Measurements from ENCODE around the gene IFT81. TPM values are rescaled to one million over a fixed set of nuclear protein-coding genes. Genes with fewer than 3 reads are reported as not detected.

The IFT81 gene
- total and polyA plus RNA-seq, 2 experiments from 2014 or later = 17.5 to 22.3 TPM

DNA sequence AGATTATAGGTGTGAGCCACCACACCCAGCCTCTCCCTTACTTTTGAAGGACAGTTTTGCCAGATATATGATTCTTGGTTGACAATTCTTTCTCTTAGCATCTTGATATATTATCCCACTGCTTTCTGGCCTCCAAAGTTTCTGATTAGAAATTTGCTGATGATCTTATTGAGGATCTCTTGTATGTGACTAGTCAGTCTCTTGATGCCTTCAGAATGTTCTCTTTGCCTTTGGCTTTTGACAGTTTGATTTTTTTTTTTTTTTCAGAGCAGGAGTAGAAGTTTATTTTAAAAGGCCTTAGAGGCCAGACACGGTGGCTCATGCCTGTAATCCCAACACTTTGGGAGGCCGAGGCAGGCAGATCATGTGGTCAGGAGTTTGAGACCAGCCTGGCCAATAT lies 32.6 kb downstream of the IFT81 start:
- 0 out of 2 replicates have a peak, but pooled peaks cover 13% of the 10 kb centered on the region for H3K36me3 ChIP-seq (ENCODE audit: insufficient read depth)
- no peak overlapping the region for H3K27ac ChIP-seq (ENCODE audit: low read depth)
- no peak for DNase-seq (ENCODE audit: low spot score)
- no peaks in the 10 kb centered on the region for H4K20me1 ChIP-seq (replicated peaks; ENCODE audit: insufficient read depth)
- H3K4me3 Mint-ChIP-seq = no peak overlapping the region
- peaks cover 6% of the 10 kb centered on the region for H3K27me3 Mint-ChIP-seq (ENCODE audit: insufficient read depth, low read depth, poor library complexity)
- TF ChIP-seq EZH2 (IDR thresholded peaks at IDR 0.05; ENCODE audit: low read depth, unreplicated experiment) = no peak
- no peak for TF ChIP-seq ZNF331 (CRISPR knock-in tag; IDR thresholded peaks at IDR 0.05; ENCODE audit: low read depth)
- TF ChIP-seq, protein P1, sequence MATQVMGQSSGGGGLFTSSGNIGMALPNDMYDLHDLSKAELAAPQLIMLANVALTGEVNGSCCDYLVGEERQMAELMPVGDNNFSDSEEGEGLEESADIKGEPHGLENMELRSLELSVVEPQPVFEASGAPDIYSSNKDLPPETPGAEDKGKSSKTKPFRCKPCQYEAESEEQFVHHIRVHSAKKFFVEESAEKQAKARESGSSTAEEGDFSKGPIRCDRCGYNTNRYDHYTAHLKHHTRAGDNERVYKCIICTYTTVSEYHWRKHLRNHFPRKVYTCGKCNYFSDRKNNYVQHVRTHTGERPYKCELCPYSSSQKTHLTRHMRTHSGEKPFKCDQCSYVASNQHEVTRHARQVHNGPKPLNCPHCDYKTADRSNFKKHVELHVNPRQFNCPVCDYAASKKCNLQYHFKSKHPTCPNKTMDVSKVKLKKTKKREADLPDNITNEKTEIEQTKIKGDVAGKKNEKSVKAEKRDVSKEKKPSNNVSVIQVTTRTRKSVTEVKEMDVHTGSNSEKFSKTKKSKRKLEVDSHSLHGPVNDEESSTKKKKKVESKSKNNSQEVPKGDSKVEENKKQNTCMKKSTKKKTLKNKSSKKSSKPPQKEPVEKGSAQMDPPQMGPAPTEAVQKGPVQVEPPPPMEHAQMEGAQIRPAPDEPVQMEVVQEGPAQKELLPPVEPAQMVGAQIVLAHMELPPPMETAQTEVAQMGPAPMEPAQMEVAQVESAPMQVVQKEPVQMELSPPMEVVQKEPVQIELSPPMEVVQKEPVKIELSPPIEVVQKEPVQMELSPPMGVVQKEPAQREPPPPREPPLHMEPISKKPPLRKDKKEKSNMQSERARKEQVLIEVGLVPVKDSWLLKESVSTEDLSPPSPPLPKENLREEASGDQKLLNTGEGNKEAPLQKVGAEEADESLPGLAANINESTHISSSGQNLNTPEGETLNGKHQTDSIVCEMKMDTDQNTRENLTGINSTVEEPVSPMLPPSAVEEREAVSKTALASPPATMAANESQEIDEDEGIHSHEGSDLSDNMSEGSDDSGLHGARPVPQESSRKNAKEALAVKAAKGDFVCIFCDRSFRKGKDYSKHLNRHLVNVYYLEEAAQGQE (IDR thresholded peaks at IDR 0.05; ENCODE audit: unreplicated experiment) = no peak
- no peak for TF ChIP-seq EZH2phosphoT487 (IDR thresholded peaks at IDR 0.05; ENCODE audit: unreplicated experiment)
- no peak for TF ChIP-seq JUNB (IDR thresholded peaks at IDR 0.05; ENCODE audit: unreplicated experiment)
- no peak for TF ChIP-seq STAT1 (IDR thresholded peaks at IDR 0.05; ENCODE audit: unreplicated experiment)
- TF ChIP-seq, protein P2, sequence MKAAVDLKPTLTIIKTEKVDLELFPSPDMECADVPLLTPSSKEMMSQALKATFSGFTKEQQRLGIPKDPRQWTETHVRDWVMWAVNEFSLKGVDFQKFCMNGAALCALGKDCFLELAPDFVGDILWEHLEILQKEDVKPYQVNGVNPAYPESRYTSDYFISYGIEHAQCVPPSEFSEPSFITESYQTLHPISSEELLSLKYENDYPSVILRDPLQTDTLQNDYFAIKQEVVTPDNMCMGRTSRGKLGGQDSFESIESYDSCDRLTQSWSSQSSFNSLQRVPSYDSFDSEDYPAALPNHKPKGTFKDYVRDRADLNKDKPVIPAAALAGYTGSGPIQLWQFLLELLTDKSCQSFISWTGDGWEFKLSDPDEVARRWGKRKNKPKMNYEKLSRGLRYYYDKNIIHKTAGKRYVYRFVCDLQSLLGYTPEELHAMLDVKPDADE (IDR thresholded peaks at IDR 0.05) = no peak
- peaks cover 13% of the 10 kb centered on the region for H3K9me3 Mint-ChIP-seq
- no peak overlapping the region for H3K4me2 ChIP-seq
- H3K27ac Mint-ChIP-seq = no peak overlapping the region
- H3K79me2 ChIP-seq (replicated peaks; ENCODE audit: insufficient read depth) = no peaks in the 10 kb centered on the region
- no peak for ATAC-seq
- no peak overlapping the region for H2AFZ ChIP-seq
- H3K36me3 Mint-ChIP-seq (ENCODE audit: low read depth) = peaks cover 29% of the 10 kb centered on the region
- H3K4me3 ChIP-seq = no peak overlapping the region
- H3F3A ChIP-seq (replicated peaks; ENCODE audit: low read depth) = no peaks in the 10 kb centered on the region
- H3K9me2 ChIP-seq (ENCODE audit: insufficient read depth) = no peaks in the 10 kb centered on the region
- H3K27me3 ChIP-seq (ENCODE audit: insufficient read depth) = no peaks in the 10 kb centered on the region
- H3K4me1 ChIP-seq (ENCODE audit: insufficient read depth) = no peaks in the 10 kb centered on the region
- H3K4me1 Mint-ChIP-seq = peaks cover 3% of the 10 kb centered on the region; the same call in 1 of the 3 replicates

DNA sequence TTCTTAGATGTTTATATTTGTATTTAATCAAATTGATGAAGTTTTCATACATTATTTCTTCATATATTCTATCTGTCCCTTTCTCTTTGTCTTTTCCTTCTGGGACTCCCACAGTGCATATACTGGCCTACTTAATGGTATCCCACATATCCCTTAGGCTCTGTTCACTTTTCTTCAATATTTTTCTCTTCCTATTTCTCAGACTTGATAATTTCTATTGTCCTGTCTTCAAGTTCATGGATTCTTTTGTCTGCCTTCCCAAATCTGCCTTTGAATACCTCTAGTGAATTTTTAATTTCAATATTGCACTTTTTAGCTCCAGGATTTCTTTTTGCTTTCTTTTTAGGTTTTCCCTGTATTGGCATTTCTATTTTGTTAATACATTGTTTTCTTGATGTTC lies 33.4 kb downstream of the IFT81 start:
- Histone ChIP-seq H3K4me3 (no peak overlapping the region), H3F3A (replicated peaks; ENCODE audit: low read depth) (no peaks in the 10 kb centered on the region), H3K9me2 (ENCODE audit: insufficient read depth) (no peaks in the 10 kb centered on the region), H3K27ac (ENCODE audit: low read depth) (no peak overlapping the region), H3K79me2 (replicated peaks; ENCODE audit: insufficient read depth) (no peaks in the 10 kb centered on the region), H4K20me1 (replicated peaks; ENCODE audit: insufficient read depth) (no peaks in the 10 kb centered on the region), H3K4me2 (no peak overlapping the region), H3K36me3 (ENCODE audit: insufficient read depth) (0 out of 2 replicates have a peak, but pooled peaks cover 13% of the 10 kb centered on the region), H3K4me1 (ENCODE audit: insufficient read depth) (no peaks in the 10 kb centered on the region), H3K27me3 (ENCODE audit: insufficient read depth) (no peaks in the 10 kb centered on the region), H2AFZ (no peak overlapping the region)
- DNase-seq (ENCODE audit: low spot score) = no peak
- no peak for ATAC-seq
- Mint-ChIP-seq H3K4me1 (peaks cover 3% of the 10 kb centered on the region; the same call in 1 of the 3 replicates), H3K4me3 (no peak overlapping the region), H3K9me3 (peaks cover 13% of the 10 kb centered on the region), H3K27ac (no peak overlapping the region), H3K27me3 (ENCODE audit: insufficient read depth, low read depth, poor library complexity) (peaks cover 6% of the 10 kb centered on the region), H3K36me3 (ENCODE audit: low read depth) (peaks cover 28% of the 10 kb centered on the region)
- TF ChIP-seq POLR2AphosphoS5 (IDR thresholded peaks at IDR 0.05; ENCODE audit: low read depth) = no peak

Data from GM23338 (cell line).